Keratinocyte (primary cell): Measurements from ENCODE around the gene KRT3. TPM values are rescaled to one million over a fixed set of nuclear protein-coding genes. Genes with fewer than 3 reads are reported as not detected.

Experiments
- DNase-seq: peaks from one replicate; pipeline ENCODE4 v3.0.0-alpha.2; 2011; ENCODE audit warnings: low read depth, missing footprints, low spot score
- FAIRE-seq: peaks from 2 replicates; lab custom pipeline; 2011; peaks lifted over from hg19 to GRCh38; lab: Jason Lieb, UNC
- H2AFZ ChIP-seq: 2 replicates; pipeline ENCODE4 v1.6.0; 2012; ENCODE audit warnings: low read length, control low read depth, inconsistent platforms; ENCODE audit not compliant: control insufficient read depth
- H3K27ac ChIP-seq: 2 replicates; pipeline ENCODE4 v1.5.1; 2011; ENCODE audit warnings: low read length; ENCODE audit not compliant: control insufficient read depth, insufficient read depth
- H3K27me3 ChIP-seq: 3 replicates; pipeline ENCODE4 v1.6.0; 2011; ENCODE audit warnings: low read length; ENCODE audit not compliant: control insufficient read depth, insufficient read depth; ENCODE audit errors: extremely low read depth
- H3K36me3 ChIP-seq, 2 experiments: 2 replicates in 1 of 2; 3 replicates in 1 of 2; pipeline ENCODE4 v1.5.1; 2011; ENCODE audit warnings: low read length in 2 of 2, mild to moderate bottlenecking in 1 of 2; ENCODE audit not compliant: control insufficient read depth in 2 of 2, insufficient read depth in 2 of 2; ENCODE audit errors: extremely low read depth in 1 of 2
- H3K4me1 ChIP-seq: 3 replicates; pipeline ENCODE4 v1.5.1; 2011; ENCODE audit warnings: low read length; ENCODE audit not compliant: control insufficient read depth, insufficient read depth; ENCODE audit errors: extremely low read depth
- H3K4me2 ChIP-seq: 3 replicates; pipeline ENCODE4 v1.6.0; 2011; ENCODE audit warnings: low read depth, low read length; ENCODE audit not compliant: control insufficient read depth, insufficient read depth; ENCODE audit errors: extremely low read depth
- H3K4me3 ChIP-seq, 3 experiments: fragments of 200-600 bp in 1 of 3; sonication (generic) in 1 of 3; 2 replicates in 2 of 3; 3 replicates in 1 of 3; pipeline ENCODE4 v1.5.1; 2011 to 2016; ENCODE audit warnings: low read length in 3 of 3, mild to moderate bottlenecking in 3 of 3, control low read depth in 2 of 3, inconsistent platforms in 1 of 3, low read depth in 1 of 3, mixed read lengths in 1 of 3, mixed run types in 1 of 3, moderate library complexity in 1 of 3; ENCODE audit not compliant: control insufficient read depth in 2 of 3, insufficient read depth in 2 of 3; ENCODE audit errors: extremely low read depth in 1 of 3
- H3K79me2 ChIP-seq: 2 replicates; pipeline ENCODE4 v1.6.0; 2012; ENCODE audit warnings: low read length; ENCODE audit not compliant: control insufficient read depth, insufficient read depth
- H3K9ac ChIP-seq: 3 replicates; pipeline ENCODE4 v1.6.0; 2011; ENCODE audit warnings: low read length; ENCODE audit not compliant: control insufficient read depth, insufficient read depth; ENCODE audit errors: extremely low read depth
- H3K9me1 ChIP-seq: 3 replicates; pipeline ENCODE4 v1.6.0; 2011; ENCODE audit warnings: low read length; ENCODE audit not compliant: control insufficient read depth, insufficient read depth; ENCODE audit errors: extremely low read depth
- H3K9me3 ChIP-seq: 2 replicates; pipeline ENCODE4 v1.5.1; 2012; ENCODE audit warnings: low read depth, low read length; ENCODE audit not compliant: control insufficient read depth
- H4K20me1 ChIP-seq: 3 replicates; pipeline ENCODE4 v1.6.0; 2011; ENCODE audit warnings: low read length; ENCODE audit not compliant: control insufficient read depth, insufficient read depth; ENCODE audit errors: extremely low read depth
- EZH2 ChIP-seq: IDR thresholded peaks from one replicate; pipeline ENCODE4 v1.6.1; 2012; ENCODE audit warnings: inconsistent platforms, mild to moderate bottlenecking, low read length, moderate library complexity
- dilution Hi-C: fragments of 300-500 bp; cut with MboI; formaldehyde crosslinking; loops from one replicate; pipeline ENCODE4 v1.7.0; 2020; ENCODE audit warnings: low sequenced_read_pairs; ENCODE audit not compliant: extremely low pct_ligation_motif_present
- polyA plus RNA-seq, 5 experiments: library from polyadenylated mRNA; depleted of rRNA in 3 of 5; stranded (reverse) in 3 of 5; stranded (forward) in 1 of 5; unstranded in 1 of 5; fragments of >200 nt; gene quantifications; 1 replicate in 1 of 5; 2 replicates in 3 of 5; 3 replicates in 1 of 5; pipeline versions ENCODE4 v1.2.1 to v1.2.3, GENCODE V29; 2011 to 2012; ENCODE audit warnings: missing spikeins in 2 of 5, low read depth in 1 of 5, low replicate concordance in 1 of 5
- TF ChIP-seq, protein P1 (sequence below), 3 experiments: IDR thresholded peaks in 1 of 3; conservative IDR thresholded peaks in 1 of 3; optimal IDR thresholded peaks in 1 of 3; 2 replicates in 2 of 3; 3 replicates in 1 of 3; pipeline versions ENCODE3 to v1.5.1; 2011; ENCODE audit warnings: low read length in 3 of 3, mild to moderate bottlenecking in 3 of 3, moderate library complexity in 2 of 3, control low read depth in 1 of 3, inconsistent platforms in 1 of 3; ENCODE audit not compliant: insufficient read depth in 2 of 3; ENCODE audit errors: extremely low read depth in 1 of 3

Gene KRT3
- polyA plus RNA-seq, 1 donor (not counting 4 experiments of a cell fraction or from before 2014, with no cell fraction given), result 0.29 TPM

DNA sequence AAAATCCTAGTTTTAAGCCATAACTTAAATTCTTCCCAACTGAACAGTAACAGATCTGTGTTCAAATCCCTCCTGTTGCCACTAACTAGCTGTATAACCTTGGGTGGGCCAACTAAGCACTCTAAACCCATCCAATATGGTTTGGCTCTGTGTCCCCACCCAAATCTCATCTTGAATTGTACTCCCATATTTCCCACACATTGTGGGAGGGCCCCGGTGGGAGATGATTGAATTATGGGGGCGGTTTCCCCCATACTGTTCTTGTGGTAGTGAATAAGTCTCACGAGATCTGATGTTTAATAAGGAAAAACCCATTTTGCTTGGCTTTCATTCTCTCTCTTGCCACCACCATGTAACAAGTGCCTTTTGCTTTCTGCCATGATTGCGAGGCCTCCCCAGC, 19.2 kb upstream of the KRT3 start:
- Histone ChIP-seq H3K27me3 (peaks cover 38% of the 10 kb centered on the region), H2AFZ (no peak overlapping the region), H3K27ac (no peak overlapping the region), H3K4me1 (no peaks in the 10 kb centered on the region), H3K79me2 (no peaks in the 10 kb centered on the region), H3K4me3 (no peak overlapping the region), H3K9me3 (no peaks in the 10 kb centered on the region), H3K4me2 (no peak overlapping the region), H3K9me1 (no peaks in the 10 kb centered on the region), H4K20me1 (no peaks in the 10 kb centered on the region), H3K9ac (no peak overlapping the region), H3K36me3 (no peaks in the 10 kb centered on the region)
- TF ChIP-seq, protein P1, sequence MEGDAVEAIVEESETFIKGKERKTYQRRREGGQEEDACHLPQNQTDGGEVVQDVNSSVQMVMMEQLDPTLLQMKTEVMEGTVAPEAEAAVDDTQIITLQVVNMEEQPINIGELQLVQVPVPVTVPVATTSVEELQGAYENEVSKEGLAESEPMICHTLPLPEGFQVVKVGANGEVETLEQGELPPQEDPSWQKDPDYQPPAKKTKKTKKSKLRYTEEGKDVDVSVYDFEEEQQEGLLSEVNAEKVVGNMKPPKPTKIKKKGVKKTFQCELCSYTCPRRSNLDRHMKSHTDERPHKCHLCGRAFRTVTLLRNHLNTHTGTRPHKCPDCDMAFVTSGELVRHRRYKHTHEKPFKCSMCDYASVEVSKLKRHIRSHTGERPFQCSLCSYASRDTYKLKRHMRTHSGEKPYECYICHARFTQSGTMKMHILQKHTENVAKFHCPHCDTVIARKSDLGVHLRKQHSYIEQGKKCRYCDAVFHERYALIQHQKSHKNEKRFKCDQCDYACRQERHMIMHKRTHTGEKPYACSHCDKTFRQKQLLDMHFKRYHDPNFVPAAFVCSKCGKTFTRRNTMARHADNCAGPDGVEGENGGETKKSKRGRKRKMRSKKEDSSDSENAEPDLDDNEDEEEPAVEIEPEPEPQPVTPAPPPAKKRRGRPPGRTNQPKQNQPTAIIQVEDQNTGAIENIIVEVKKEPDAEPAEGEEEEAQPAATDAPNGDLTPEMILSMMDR (optimal IDR thresholded peaks at IDR 0.05 in 1 of 3, IDR thresholded peaks at IDR 0.05 in 1 of 3, conservative IDR thresholded peaks at IDR 0.05 in 1 of 3; ENCODE audit: extremely low read depth in 1 of 3, insufficient read depth in 2 of 3, low read length in 3 of 3), result no peak
- no peak for FAIRE-seq
- dilution Hi-C loops, result no loop called here
- DNase-seq, result no peak

DNA sequence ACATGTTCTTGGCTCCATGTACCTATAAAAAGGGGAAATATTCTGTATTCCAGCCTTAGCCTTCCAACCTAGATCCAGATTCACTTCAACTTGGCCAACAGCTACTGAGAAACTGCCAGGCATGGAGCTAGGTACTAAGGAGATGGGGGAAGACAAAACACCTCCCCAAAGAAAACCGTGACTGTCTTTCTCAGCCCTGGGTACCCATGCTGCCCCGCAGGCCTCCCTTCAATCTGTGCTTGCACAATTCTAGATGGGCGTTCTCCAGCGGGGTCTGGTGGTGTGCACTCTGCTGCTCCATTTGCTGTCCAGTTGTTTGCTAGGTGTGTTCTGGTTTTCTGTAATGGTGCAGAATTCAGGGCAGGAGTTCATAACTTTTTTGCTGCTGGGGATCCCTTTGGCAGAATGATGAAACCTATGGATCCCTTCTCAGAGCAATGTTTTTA, 18.8 kb upstream of the KRT3 start:
- no peak overlapping the region for H2AFZ ChIP-seq
- no peaks in the 10 kb centered on the region for H3K9me3 ChIP-seq
- H3K4me2 ChIP-seq, result no peak overlapping the region
- no peaks in the 10 kb centered on the region for H3K36me3 ChIP-seq
- no peaks in the 10 kb centered on the region for H3K9me1 ChIP-seq
- DNase-seq (no peak), FAIRE-seq (no peak)
- H3K27me3 ChIP-seq, result peaks cover 33% of the 10 kb centered on the region
- H4K20me1 ChIP-seq, result no peaks in the 10 kb centered on the region
- no peak overlapping the region for H3K4me3 ChIP-seq
- dilution Hi-C loops, result no loop called here
- H3K9ac ChIP-seq, result no peak overlapping the region
- no peaks in the 10 kb centered on the region for H3K79me2 ChIP-seq
- TF ChIP-seq EZH2, result no peak
- TF ChIP-seq, protein P1 (optimal IDR thresholded peaks at IDR 0.05 in 1 of 3, IDR thresholded peaks at IDR 0.05 in 1 of 3, conservative IDR thresholded peaks at IDR 0.05 in 1 of 3; ENCODE audit: extremely low read depth in 1 of 3, insufficient read depth in 2 of 3, low read length in 3 of 3), result no peak
- H3K27ac ChIP-seq, result no peak overlapping the region
- no peaks in the 10 kb centered on the region for H3K4me1 ChIP-seq
